HepG2 (cell line): ENCODE measurements around the gene TRDN. TPM values are rescaled to one million over a fixed set of nuclear protein-coding genes. Genes with fewer than 3 reads are reported as not detected.

Source experiments
- ATAC-seq: fragments of 200-7000 bp; cut with Tn5 transposase; 3 replicates; pipeline ENCODE4 v1.9.1; 2020; ENCODE audit warnings: mild to moderate bottlenecking, moderate library complexity
- BruUV-seq: library from RNA; stranded (reverse); fragments of 400-500 nt; replicated peaks from 2 replicates; lab custom pipeline; 2021; lab: Mats Ljungman, UMichigan
- CTCF ChIA-PET: fragments of 300-600 bp; formaldehyde crosslinking; extraction: SDS; loops from one replicate; lab custom pipeline; 2021; ENCODE audit warnings: low total read pairs, inconsistent platforms, low intra/inter-chr PET ratio; lab: Yijun Ruan, JAX
- POLR2A ChIA-PET: fragments of 350-600 bp; sonication (Branson Sonifier 250); formaldehyde crosslinking; loops from one replicate; lab custom pipeline; 2020; ENCODE audit warnings: antibody characterized with exemption, inconsistent platforms; lab: Yijun Ruan, JAX
- DNase-seq: peaks from one replicate; pipeline ENCODE4 v3.0.0-alpha.2; 2015; ENCODE audit warnings: low spot score
- FAIRE-seq: peaks from 3 replicates; lab custom pipeline; 2011; peaks lifted over from hg19 to GRCh38; lab: Jason Lieb, UNC
- H2AFZ ChIP-seq: one replicate; pipeline ENCODE4 v1.6.1; 2011; ENCODE audit warnings: low read length, inconsistent platforms
- H3K27ac ChIP-seq: fragments of 300-600 bp; 3 replicates; pipeline ENCODE4 v1.8.0; 2011; ENCODE audit warnings: mixed run types, mild to moderate bottlenecking, mixed read lengths, low read length, inconsistent platforms; ENCODE audit not compliant: insufficient read depth; ENCODE audit errors: extremely low read length
- H3K27me3 ChIP-seq, 2 experiments: fragments of 200-600 bp in 1 of 2; 2 replicates in 1 of 2; 3 replicates in 1 of 2; pipeline versions ENCODE4 v1.6.0 to v1.8.0; 2011; ENCODE audit warnings: low read length in 2 of 2, mild to moderate bottlenecking in 2 of 2, moderate library complexity in 2 of 2, inconsistent platforms in 1 of 2; ENCODE audit not compliant: insufficient read depth in 2 of 2, control insufficient read depth in 1 of 2
- H3K36me3 ChIP-seq, 2 experiments: fragments of 200-600 bp in 1 of 2; replicated peaks in 1 of 2; 2 replicates in 1 of 2; 3 replicates in 1 of 2; pipeline versions ENCODE4 v1.5.1 to v1.8.0; 2011; ENCODE audit warnings: low read length in 2 of 2, inconsistent platforms in 1 of 2; ENCODE audit not compliant: insufficient read depth in 2 of 2, control insufficient read depth in 1 of 2
- H3K4me1 ChIP-seq: 2 replicates; pipeline ENCODE4 v1.5.1; 2012; ENCODE audit warnings: low read length, inconsistent platforms; ENCODE audit not compliant: insufficient read depth
- H3K4me2 ChIP-seq: 2 replicates; pipeline ENCODE4 v1.6.0; 2011; ENCODE audit warnings: low read depth, low read length, inconsistent platforms
- H3K4me3 ChIP-seq, 3 experiments: fragments of 200-600 bp in 1 of 3; sonication (generic), shearing (Covaris generic) in 1 of 3; replicated peaks in 1 of 3; 2 replicates each; pipeline ENCODE4 v1.5.1; 2011 to 2016; ENCODE audit warnings: low read length in 3 of 3, inconsistent platforms in 2 of 3, low read depth in 2 of 3, mild to moderate bottlenecking in 2 of 3, control low read depth in 1 of 3, mixed read lengths in 1 of 3; ENCODE audit not compliant: insufficient read depth in 1 of 3
- H3K79me2 ChIP-seq: one replicate; pipeline ENCODE4 v1.6.1; 2011; ENCODE audit warnings: low read length, inconsistent platforms; ENCODE audit not compliant: insufficient read depth
- H3K9ac ChIP-seq: 2 replicates; pipeline ENCODE4 v1.6.0; 2011; ENCODE audit warnings: mild to moderate bottlenecking, low read depth, low read length, inconsistent platforms; ENCODE audit not compliant: insufficient read depth
- H3K9me3 ChIP-seq: 2 replicates; pipeline ENCODE4 v1.5.1; 2012; ENCODE audit warnings: mild to moderate bottlenecking, low read length
- H4K20me1 ChIP-seq: 2 replicates; pipeline ENCODE4 v1.6.0; 2011; ENCODE audit warnings: inconsistent platforms, mild to moderate bottlenecking, low read length, moderate library complexity; ENCODE audit not compliant: insufficient read depth
- ATF7 ChIP-seq, 2 experiments: fragments of 450-650 bp in 1 of 2; sonication (generic) in 1 of 2; formaldehyde crosslinking in 1 of 2; IDR thresholded peaks; 2 replicates each; pipeline versions ENCODE4 v1.4.0 to v1.6.1; 2016 to 2020; ENCODE audit warnings: antibody characterized with exemption in 1 of 2, mild to moderate bottlenecking in 1 of 2, missing genetic modification reagents in 1 of 2
- CEBPB ChIP-seq: IDR thresholded peaks from 2 replicates; pipeline ENCODE4 v1.6.1; 2011; ENCODE audit warnings: low read depth, low read length, improper control_type of control experiment, borderline replicate concordance
- CREB1 ChIP-seq, 2 experiments: fragments of 450-650 bp in 1 of 2; IDR thresholded peaks; 2 replicates each; pipeline ENCODE4 v1.6.1; 2016 to 2017; ENCODE audit warnings: control low read depth in 1 of 2, mild to moderate bottlenecking in 1 of 2, missing compliant biosample characterization in 1 of 2, missing genetic modification characterization in 1 of 2
- NRL ChIP-seq: sonication (generic); formaldehyde crosslinking; IDR thresholded peaks from 2 replicates; pipeline ENCODE4 v1.5.0; 2020; ENCODE audit warnings: missing genetic modification reagents, mild to moderate bottlenecking, moderate library complexity, borderline replicate concordance
- REL ChIP-seq: sonication (generic); formaldehyde crosslinking; conservative IDR thresholded peaks from 2 replicates; pipeline ENCODE4 v1.8.0; 2022; ENCODE audit warnings: mild to moderate bottlenecking, missing genetic modification reagents, moderate library complexity
- RERE ChIP-seq: IDR thresholded peaks from 2 replicates; pipeline ENCODE4 v1.6.1; 2016; ENCODE audit warnings: low read depth, missing genetic modification reagents, missing compliant biosample characterization
- SOX6 ChIP-seq, 2 experiments: fragments of 450-650 bp in 1 of 2; sonication (generic) in 1 of 2; formaldehyde crosslinking in 1 of 2; IDR thresholded peaks; 2 replicates each; pipeline versions ENCODE4 v1.4.0 to v1.6.1; 2017 to 2020; ENCODE audit warnings: antibody characterized with exemption in 1 of 2, mild to moderate bottlenecking in 1 of 2, missing genetic modification reagents in 1 of 2
- TGIF2 ChIP-seq: IDR thresholded peaks from 2 replicates; pipeline ENCODE4 v1.6.1; 2016; ENCODE audit warnings: control low read depth, missing compliant biosample characterization
- ZSCAN31 ChIP-seq: sonication (generic); formaldehyde crosslinking; IDR thresholded peaks from 2 replicates; pipeline ENCODE4 v1.5.0; 2020; ENCODE audit warnings: low read depth, mild to moderate bottlenecking, missing genetic modification reagents
- ZUFSP ChIP-seq: sonication (generic); formaldehyde crosslinking; IDR thresholded peaks from 2 replicates; pipeline ENCODE4 v1.9.0; 2021; ENCODE audit warnings: missing genetic modification reagents, mild to moderate bottlenecking, borderline replicate concordance
- WGBS: methylation state at CpG from one replicate; pipeline ENCODE4 v1.1.6; 2017; ENCODE audit warnings: low lambda C conversion rate; 5-methylcytosine and 5-hydroxymethylcytosine counted together
- in situ Hi-C: cut with HindIII; loops from 2 replicates; pipeline ENCODE4 v1.10.0; 2017; ENCODE audit warnings: low pct_unique_long_range_greater_than_20kb; ENCODE audit not compliant: extremely low pct_ligation_motif_present
- intact Hi-C: fragments of 100-400 bp; cut with micrococcal nuclease; formaldehyde crosslinking; loops from one replicate; pipeline ENCODE4 v1.10.0; 2022; ENCODE audit not compliant: unreplicated experiment
- polyA plus RNA-seq, 8 experiments: library from polyadenylated mRNA; depleted of rRNA in 3 of 8; stranded (reverse) in 7 of 8; unstranded in 1 of 8; fragments of >200 nt; fragmentation: Illumina TruSeq in 4 of 8; extraction: Trizol in 4 of 8; gene quantifications; 2 replicates each; pipeline versions ENCODE4 v1.2.1 to v1.2.3, GENCODE V29; 2011 to 2016; ENCODE audit warnings: low read depth in 4 of 8, missing spikeins in 1 of 8, mixed read lengths in 1 of 8; ENCODE audit not compliant: insufficient read depth in 1 of 8
- total RNA-seq, 5 experiments: library from RNA; depleted of rRNA; stranded (reverse); fragments of >200 nt; fragmentation: Illumina TruSeq; extraction: Trizol; gene quantifications; 2 replicates each; pipeline ENCODE4 v1.2.3, GENCODE V29; 2016; ENCODE audit warnings: low read depth in 1 of 5

Gene TRDN
- total and polyA plus RNA-seq, 2 of the 13 experiments (the other 11 are each of a cell fraction or from before 2014, with no cell fraction given) = not detected

GRCh38 chr6:123360359-123360758 lies 276.4 kb downstream of the TRDN start:
- CTCF ChIA-PET = no interaction called here
- DNase-seq (no peak), FAIRE-seq (no peak), ATAC-seq (no peak)
- POLR2A ChIA-PET = no interaction called here
- WGBS = 0% methylated on average over 2 of the region's 2 CpGs
- no peak overlapping the region for H3K27ac ChIP-seq
- TF ChIP-seq ATF7 (IDR thresholded peaks at IDR 0.05) = peak; percentile 97
- no peak for TF ChIP-seq ATF7 (CRISPR knock-in tag; IDR thresholded peaks at IDR 0.05)
- no peak for TF ChIP-seq NRL
- TF ChIP-seq CREB1 (IDR thresholded peaks at IDR 0.05) = peak; percentile 81
- no peak for TF ChIP-seq CREB1 (CRISPR knock-in tag; IDR thresholded peaks at IDR 0.05)
- TF ChIP-seq ZSCAN31 (CRISPR knock-in tag) = no peak
- TF ChIP-seq TGIF2 (CRISPR knock-in tag) = no peak
- H3K36me3 ChIP-seq = no peaks in the 10 kb centered on the region
- H3K4me1 ChIP-seq = no peaks in the 10 kb centered on the region
- H3K4me3 ChIP-seq = no peak overlapping the region
- H3K27me3 ChIP-seq = no peaks in the 10 kb centered on the region
- no peak overlapping the region for H2AFZ ChIP-seq
- H3K79me2 ChIP-seq = no peaks in the 10 kb centered on the region
- intact Hi-C loops (no loop called here), in situ Hi-C loops (no loop called here)
- no TSS peak for BruUV-seq
- no peak overlapping the region for H3K4me2 ChIP-seq
- no peak overlapping the region for H3K9ac ChIP-seq
- H4K20me1 ChIP-seq = no peaks in the 10 kb centered on the region
- H3K9me3 ChIP-seq = no peaks in the 10 kb centered on the region

- no peaks in the 10 kb centered on the region for H3K27me3 ChIP-seq
- ChIA-PET POLR2A (no interaction called here), CTCF (no interaction called here)
- no peak overlapping the region for H3K4me3 ChIP-seq
- no peak overlapping the region for H3K9ac ChIP-seq
- H3K27ac ChIP-seq = no peak overlapping the region
- DNase-seq (no peak), FAIRE-seq (no peak), ATAC-seq (no peak)
- no peaks in the 10 kb centered on the region for H3K79me2 ChIP-seq
- no peaks in the 10 kb centered on the region for H3K9me3 ChIP-seq
- intact Hi-C loops (no loop called here), in situ Hi-C loops (no loop called here)
- WGBS = 1% methylated on average over 3 of the region's 3 CpGs
- no peak overlapping the region for H3K4me2 ChIP-seq
- no peak overlapping the region for H2AFZ ChIP-seq
- BruUV-seq = no TSS peak
- no peaks in the 10 kb centered on the region for H3K4me1 ChIP-seq
- no peaks in the 10 kb centered on the region for H3K36me3 ChIP-seq
- H4K20me1 ChIP-seq = no peaks in the 10 kb centered on the region
- TF ChIP-seq RERE (no peak), CEBPB (no peak), SOX6 (IDR thresholded peaks at IDR 0.05) (no peak), SOX6 (CRISPR knock-in tag; IDR thresholded peaks at IDR 0.05) (no peak), REL (CRISPR knock-in tag) (no peak), ZUFSP (CRISPR knock-in tag) (no peak)
These were observed 284.0 kb downstream of the TRDN start for GRCh38 chr6:123352705-123353104.
